Measurements from ENCODE around the gene MRGPRX4.

MRGPRX4 gene

DNA sequence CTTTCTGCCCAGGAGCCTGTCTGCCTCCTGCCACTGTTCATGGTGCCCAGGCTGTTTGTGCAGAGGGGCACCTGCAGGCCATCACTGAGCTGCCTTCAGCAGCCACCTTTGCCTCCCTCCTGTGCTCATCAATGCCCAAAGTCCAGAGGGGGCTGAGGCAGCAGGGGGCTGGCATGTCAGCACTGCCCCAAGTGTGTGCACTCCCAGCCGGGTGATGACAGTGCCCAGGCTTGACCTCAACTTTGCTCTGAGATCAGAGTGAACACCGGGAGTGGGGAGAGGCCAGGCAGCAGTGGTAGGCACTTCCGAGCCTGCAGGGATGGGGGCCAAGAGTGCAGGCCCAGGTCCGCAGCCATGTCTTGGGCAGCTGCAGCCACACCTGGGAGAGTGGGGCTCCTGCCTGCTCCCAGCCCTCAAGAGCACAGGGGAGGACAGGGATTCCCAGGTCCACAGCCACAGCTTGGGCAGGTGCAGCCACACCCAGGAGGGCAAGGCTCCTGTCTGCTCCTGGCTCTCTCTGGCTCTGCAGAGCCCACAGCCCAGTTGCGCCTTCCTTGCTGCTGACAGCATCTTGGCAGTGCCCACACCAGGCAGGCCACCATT, 48.7 kb downstream of the MRGPRX4 start:
- no peak for DNase-seq

DNA sequence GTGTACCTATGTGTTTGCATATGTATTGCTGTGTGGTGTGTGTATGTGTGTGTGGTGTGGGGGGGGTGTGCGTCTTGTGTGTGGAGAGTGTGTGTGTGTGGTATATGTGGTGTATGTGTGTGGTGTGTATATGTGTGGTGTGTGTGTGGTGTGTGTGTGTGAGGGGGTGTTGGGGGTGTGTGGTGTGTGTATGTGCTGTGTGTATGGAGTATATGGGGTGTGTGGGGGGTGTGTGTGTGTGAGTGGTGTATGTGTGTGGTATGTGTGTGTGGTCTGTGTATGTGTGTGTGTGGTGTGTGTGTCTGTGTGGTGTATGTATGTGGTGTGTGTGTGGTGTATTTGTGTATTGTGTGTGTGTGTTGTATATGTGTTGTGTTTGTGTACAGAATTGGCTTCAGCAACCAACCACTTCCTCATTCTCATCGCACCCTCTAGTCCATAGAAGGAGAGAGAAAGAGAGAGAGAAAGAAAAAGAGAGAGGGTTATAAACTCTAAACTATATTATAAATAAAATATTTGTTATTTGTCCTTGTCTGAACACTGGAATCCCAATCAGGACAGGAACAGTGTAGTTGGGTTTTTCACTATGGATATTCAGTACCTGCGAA, 50.3 kb downstream of the MRGPRX4 start:
- DNase-seq, result no peak
